ENCODE results near the gene ZNF224. TPM values are rescaled to one million over a fixed set of nuclear protein-coding genes. Genes with fewer than 3 reads are reported as not detected.

ZNF224 gene
- total and polyA plus RNA-seq, 2 of the 8 experiments (the other 6 are each of a cell fraction or from before 2014, with no cell fraction given), result 3.7 to 17.2 TPM

DNA sequence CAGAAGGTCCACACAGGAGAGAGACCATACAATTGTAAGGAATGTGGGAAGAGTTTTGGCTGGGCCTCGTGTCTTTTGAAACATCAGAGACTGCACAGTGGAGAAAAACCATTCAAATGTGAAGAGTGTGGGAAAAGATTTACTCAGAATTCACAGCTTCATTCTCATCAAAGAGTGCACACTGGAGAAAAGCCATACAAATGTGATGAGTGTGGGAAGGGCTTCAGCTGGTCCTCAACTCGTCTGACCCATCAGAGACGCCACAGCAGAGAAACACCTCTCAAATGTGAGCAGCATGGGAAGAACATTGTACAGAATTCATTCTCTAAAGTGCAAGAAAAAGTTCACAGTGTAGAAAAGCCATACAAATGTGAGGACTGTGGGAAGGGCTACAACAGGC lies 13.6 kb downstream of the ZNF224 start:
- H3K4me3 ChIP-seq (ENCODE audit: extremely low read depth in 1 of 4, insufficient read depth in 2 of 4, low read depth in 3 of 4, low read length in 4 of 4), result no peak overlapping the region
- TF ChIP-seq SP2 (IDR thresholded peaks at IDR 0.05; ENCODE audit: low read length) (no peak), SUZ12 (IDR thresholded peaks at IDR 0.05; ENCODE audit: low read length) (no peak), FOSL1 (IDR thresholded peaks at IDR 0.05; ENCODE audit: insufficient read depth, low read depth, low read length) (no peak), CTBP2 (IDR thresholded peaks at IDR 0.05; ENCODE audit: borderline replicate concordance, insufficient read depth, insufficient read length, low read length) (no peak), SIRT6 (IDR thresholded peaks at IDR 0.05; ENCODE audit: low read length) (no peak), KDM4A (IDR thresholded peaks at IDR 0.05; ENCODE audit: low read depth, low read length, severe bottlenecking) (no peak), CBX8 (IDR thresholded peaks at IDR 0.05; ENCODE audit: borderline replicate concordance, low read depth, low read length) (no peak), KDM5A (IDR thresholded peaks at IDR 0.05; ENCODE audit: low read length) (no peak), ZNF274 (IDR thresholded peaks at IDR 0.05; ENCODE audit: borderline replicate concordance, extremely low read depth, low read length) (no peak), ATF3 (IDR thresholded peaks at IDR 0.05; ENCODE audit: insufficient read depth, low read depth, low read length) (no peak), HDAC6 (IDR thresholded peaks at IDR 0.05; ENCODE audit: low read depth, low read length) (no peak), TCF12 (IDR thresholded peaks at IDR 0.05; ENCODE audit: low read depth, low read length) (no peak), EZH2 (IDR thresholded peaks at IDR 0.05; ENCODE audit: low read depth, low read length, severe bottlenecking) (no peak)

More for the DNA sequence above, 13.6 kb downstream of the ZNF224 start:
- Histone ChIP-seq H4K8ac (ENCODE audit: extremely low read depth, insufficient read depth, low read length) (no peak overlapping the region), H3K27me3 (replicated peaks in 1 of 4; ENCODE audit: control insufficient read depth in 3 of 4, extremely low read depth in 1 of 4, insufficient read depth in 3 of 4, low read length in 3 of 4) (no peaks in the 10 kb centered on the region), H3K9ac (replicated peaks in 1 of 4; ENCODE audit: extremely low read depth in 1 of 4, low read depth in 3 of 4, low read length in 3 of 4) (no peak overlapping the region), H2AFZ (ENCODE audit: low read length) (no peak overlapping the region), H3K18ac (ENCODE audit: extremely low read depth, low read length) (no peak overlapping the region), H2BK12ac (ENCODE audit: low read depth, low read length) (no peak overlapping the region), H3K23me2 (ENCODE audit: low read depth, low read length) (no peaks in the 10 kb centered on the region), H3K4me2 (ENCODE audit: insufficient read depth in 1 of 2, low read depth in 2 of 2, low read length in 2 of 2) (no peak overlapping the region), H3K23ac (ENCODE audit: insufficient read length) (no peak overlapping the region), H3K36me3 (ENCODE audit: control insufficient read depth in 2 of 4, insufficient read depth in 4 of 4, low read length in 3 of 4) (peaks cover 4 to 61% (median 28%) of the 10 kb centered on the region in 4 experiments; a peak in 7 of 8 replicates), H2BK20ac (ENCODE audit: low read length) (no peak overlapping the region), H3K79me2 (ENCODE audit: control insufficient read depth in 1 of 2, insufficient read depth in 2 of 2, low read length in 2 of 2) (peaks cover 0 to 9% of the 10 kb centered on the region in 2 experiments; a peak in 2 of 4 replicates), H4K91ac (replicated peaks; ENCODE audit: insufficient read length, low read length) (no peak overlapping the region), H4K5ac (ENCODE audit: insufficient read length, low read depth, low read length) (no peak overlapping the region), H3K14ac (ENCODE audit: insufficient read length) (no peak overlapping the region), H3K79me1 (ENCODE audit: low read depth, low read length) (no peaks in the 10 kb centered on the region), H3K9me3 (ENCODE audit: insufficient read depth in 2 of 2, low read depth in 1 of 2, low read length in 1 of 2) (peaks cover 38% of the 10 kb centered on the region in 2 experiments), H4K20me1 (replicated peaks in 1 of 2; ENCODE audit: control insufficient read depth in 1 of 2, insufficient read depth in 2 of 2, low read length in 2 of 2) (no peaks in the 10 kb centered on the region), H2BK120ac (replicated peaks; ENCODE audit: low read depth, low read length) (no peak overlapping the region), H2BK5ac (ENCODE audit: low read depth, low read length) (no peak overlapping the region), H2BK15ac (ENCODE audit: low read length) (no peak overlapping the region), H2AK5ac (ENCODE audit: low read depth, low read length) (no peak overlapping the region), H3K56ac (replicated peaks; ENCODE audit: insufficient read length, low read depth, low read length) (no peak overlapping the region), H3K27ac (ENCODE audit: low read depth, low read length) (no peak overlapping the region), H3K4ac (replicated peaks; ENCODE audit: insufficient read length, low read depth, low read length) (no peak overlapping the region), H3K4me1 (replicated peaks in 1 of 4; ENCODE audit: control insufficient read depth in 3 of 4, insufficient read depth in 4 of 4, low read length in 3 of 4) (no peaks in the 10 kb centered on the region)
- DNase-seq (ENCODE audit: low read depth in 1 of 2, low spot score in 2 of 2) (no peak), FAIRE-seq (no peak)
- 88% methylated on average over 3 of the region's 3 CpGs; no CpG with 5 or more reads in 1 of the 2 experiments for WGBS, 2 experiments (ENCODE audit: extremely low coverage in 1 of 2, insufficient coverage in 1 of 2, insufficient read length in 1 of 2, insufficient replicate concordance in 2 of 2, low coverage in 1 of 2, low lambda C conversion rate in 2 of 2, missing lambda C conversion rate in 1 of 2)
- CTCF ChIA-PET (ENCODE audit: partially characterized antibody), result no interaction called here
- POLR2A ChIA-PET (ENCODE audit: partially characterized antibody), result interaction anchor here (1.0 kb wide), 1 partner anchor 106 kb away, joined by 3 read pairs; no protein-coding TSS in a partner anchor

All from H1 (cell line).